K562 (cell line): Measurements from ENCODE around the gene FBXO21. TPM values are rescaled to one million over a fixed set of nuclear protein-coding genes. Genes with fewer than 3 reads are reported as not detected.

ENCODE experiments used
- BRF1 ChIP-seq: IDR thresholded peaks from 3 replicates; pipeline ENCODE4 v1.6.1; 2011; ENCODE audit warnings: borderline replicate concordance, mild to moderate bottlenecking; ENCODE audit not compliant: insufficient read length; ENCODE audit errors: extremely low read depth
- MED1 ChIP-seq: sonication (generic); formaldehyde crosslinking; IDR thresholded peaks from 2 replicates; pipeline ENCODE4 v1.8.1; 2023; ENCODE audit warnings: missing genetic modification reagents, borderline replicate concordance
- RB1 ChIP-seq: fragments of 450-650 bp; IDR thresholded peaks from 2 replicates; pipeline ENCODE4 v1.6.1; 2017; ENCODE audit warnings: low read depth, mild to moderate bottlenecking
- ZEB2 ChIP-seq: fragments of 450-650 bp; IDR thresholded peaks from 2 replicates; pipeline ENCODE4 v1.6.1; 2016
- ZNF134 ChIP-seq: fragments of 250-450 bp; sonication (Bioruptor Pico); conservative IDR thresholded peaks from 2 replicates; pipeline ENCODE4 v1.4.0; 2020
- polyA plus RNA-seq, 8 experiments: library from polyadenylated mRNA; depleted of rRNA in 4 of 8; stranded (reverse) in 5 of 8; unstranded in 3 of 8; fragments of >200 nt; fragmentation: Nextera tagmentation in 2 of 8; fragmentation: Illumina TruSeq in 1 of 8; extraction: Ambion mirVana in 2 of 8; extraction: Trizol in 1 of 8; gene quantifications; 2 replicates each; pipeline versions ENCODE4 v1.2.1 to v1.2.3, GENCODE V29; 2011 to 2014; ENCODE audit warnings: inconsistent platforms in 1 of 8, missing spikeins in 1 of 8
- total RNA-seq, 7 experiments: library from RNA; depleted of rRNA in 6 of 7; stranded (reverse); fragments of >200 nt in 6 of 7; fragmentation: Illumina TruSeq in 2 of 7; extraction: Trizol in 2 of 7; gene quantifications; 2 replicates each; pipeline versions ENCODE4 v1.2.1 to v1.2.3, GENCODE V29; 2011 to 2021; ENCODE audit warnings: low replicate concordance in 1 of 7
- TF ChIP-seq, protein P1 (sequence below), 2 experiments: fragments of 450-650 bp; formaldehyde crosslinking in 1 of 2; IDR thresholded peaks; 2 replicates each; pipeline versions ENCODE4 v1.4.0 to v1.6.1; 2014 to 2020; ENCODE audit warnings: mild to moderate bottlenecking in 2 of 2, borderline replicate concordance in 1 of 2, low read depth in 1 of 2
- TF ChIP-seq, protein P2 (sequence below): fragments of 250-450 bp; sonication (Bioruptor Pico); IDR thresholded peaks from 2 replicates; pipeline ENCODE4 v1.5.0; 2021
- TF ChIP-seq, protein P3 (sequence below): IDR thresholded peaks from 2 replicates; pipeline ENCODE4 v1.6.1; 2011; ENCODE audit warnings: borderline replicate concordance, low read depth, mild to moderate bottlenecking, moderate library complexity, low read length; ENCODE audit not compliant: insufficient read depth, poor library complexity, severe bottlenecking
- TF ChIP-seq, protein P4 (sequence below): fragments of 200-400 bp; formaldehyde crosslinking; IDR thresholded peaks from 2 replicates; pipeline ENCODE4 v1.6.1; 2017; ENCODE audit warnings: mild to moderate bottlenecking, low read depth, low read length, moderate library complexity
- TF ChIP-seq, protein P5 (sequence below): IDR thresholded peaks from 3 replicates; pipeline ENCODE4 v1.6.1; 2011; ENCODE audit warnings: borderline replicate concordance, mild to moderate bottlenecking; ENCODE audit not compliant: insufficient read length, insufficient read depth

FBXO21 gene
- total and polyA plus RNA-seq, 9 of the 15 experiments (the other 6 are each of a cell fraction or from before 2014, with no cell fraction given), result 3.0 to 50.9 (median 9.1) TPM

DNA sequence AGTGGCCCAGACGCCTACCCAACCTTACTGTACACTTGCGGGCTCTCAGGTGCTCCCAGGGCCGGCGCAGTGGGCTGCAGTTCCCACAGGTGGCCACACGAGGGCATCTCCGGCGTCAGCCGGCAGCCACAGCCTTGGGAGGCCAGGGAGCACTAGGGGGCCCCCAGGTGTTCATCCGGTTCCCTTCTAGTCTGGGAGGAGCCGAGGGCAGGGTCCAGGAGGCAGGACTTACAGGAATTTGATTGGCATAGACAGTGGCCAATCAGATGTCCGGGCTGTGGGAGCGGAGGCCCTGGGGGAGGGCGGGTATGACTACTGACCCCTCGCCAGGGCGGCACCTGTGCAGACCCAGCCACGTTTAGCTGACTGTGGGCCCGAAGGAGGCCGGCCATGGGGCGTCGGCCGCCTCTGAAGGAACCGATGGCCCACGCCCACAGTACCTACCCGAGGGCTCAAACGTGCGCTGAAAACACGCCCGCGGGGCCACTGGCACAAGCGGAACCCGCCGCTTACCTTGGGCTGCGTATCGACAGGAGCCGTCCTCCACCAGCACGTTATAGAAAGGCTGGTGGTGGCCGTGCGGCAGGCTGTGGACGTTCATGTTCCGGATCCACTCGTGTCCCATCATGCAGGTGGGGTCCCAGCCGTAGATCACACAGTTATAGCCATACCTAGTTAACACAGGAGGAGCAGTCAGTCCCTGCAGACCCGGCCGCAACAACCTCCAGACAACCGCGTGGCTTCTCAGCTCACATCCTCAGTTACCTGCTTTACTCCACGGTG, 34.8 kb downstream of the FBXO21 start (continued):
- TF ChIP-seq, protein P1, sequence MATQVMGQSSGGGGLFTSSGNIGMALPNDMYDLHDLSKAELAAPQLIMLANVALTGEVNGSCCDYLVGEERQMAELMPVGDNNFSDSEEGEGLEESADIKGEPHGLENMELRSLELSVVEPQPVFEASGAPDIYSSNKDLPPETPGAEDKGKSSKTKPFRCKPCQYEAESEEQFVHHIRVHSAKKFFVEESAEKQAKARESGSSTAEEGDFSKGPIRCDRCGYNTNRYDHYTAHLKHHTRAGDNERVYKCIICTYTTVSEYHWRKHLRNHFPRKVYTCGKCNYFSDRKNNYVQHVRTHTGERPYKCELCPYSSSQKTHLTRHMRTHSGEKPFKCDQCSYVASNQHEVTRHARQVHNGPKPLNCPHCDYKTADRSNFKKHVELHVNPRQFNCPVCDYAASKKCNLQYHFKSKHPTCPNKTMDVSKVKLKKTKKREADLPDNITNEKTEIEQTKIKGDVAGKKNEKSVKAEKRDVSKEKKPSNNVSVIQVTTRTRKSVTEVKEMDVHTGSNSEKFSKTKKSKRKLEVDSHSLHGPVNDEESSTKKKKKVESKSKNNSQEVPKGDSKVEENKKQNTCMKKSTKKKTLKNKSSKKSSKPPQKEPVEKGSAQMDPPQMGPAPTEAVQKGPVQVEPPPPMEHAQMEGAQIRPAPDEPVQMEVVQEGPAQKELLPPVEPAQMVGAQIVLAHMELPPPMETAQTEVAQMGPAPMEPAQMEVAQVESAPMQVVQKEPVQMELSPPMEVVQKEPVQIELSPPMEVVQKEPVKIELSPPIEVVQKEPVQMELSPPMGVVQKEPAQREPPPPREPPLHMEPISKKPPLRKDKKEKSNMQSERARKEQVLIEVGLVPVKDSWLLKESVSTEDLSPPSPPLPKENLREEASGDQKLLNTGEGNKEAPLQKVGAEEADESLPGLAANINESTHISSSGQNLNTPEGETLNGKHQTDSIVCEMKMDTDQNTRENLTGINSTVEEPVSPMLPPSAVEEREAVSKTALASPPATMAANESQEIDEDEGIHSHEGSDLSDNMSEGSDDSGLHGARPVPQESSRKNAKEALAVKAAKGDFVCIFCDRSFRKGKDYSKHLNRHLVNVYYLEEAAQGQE (IDR thresholded peaks at IDR 0.05; ENCODE audit: borderline replicate concordance), result peak; percentile 38; the same call in 1 of the 2 replicates
- TF ChIP-seq, protein P1 (CRISPR knock-in tag; IDR thresholded peaks at IDR 0.05; ENCODE audit: low read depth), result no peak
- TF ChIP-seq, protein P2, sequence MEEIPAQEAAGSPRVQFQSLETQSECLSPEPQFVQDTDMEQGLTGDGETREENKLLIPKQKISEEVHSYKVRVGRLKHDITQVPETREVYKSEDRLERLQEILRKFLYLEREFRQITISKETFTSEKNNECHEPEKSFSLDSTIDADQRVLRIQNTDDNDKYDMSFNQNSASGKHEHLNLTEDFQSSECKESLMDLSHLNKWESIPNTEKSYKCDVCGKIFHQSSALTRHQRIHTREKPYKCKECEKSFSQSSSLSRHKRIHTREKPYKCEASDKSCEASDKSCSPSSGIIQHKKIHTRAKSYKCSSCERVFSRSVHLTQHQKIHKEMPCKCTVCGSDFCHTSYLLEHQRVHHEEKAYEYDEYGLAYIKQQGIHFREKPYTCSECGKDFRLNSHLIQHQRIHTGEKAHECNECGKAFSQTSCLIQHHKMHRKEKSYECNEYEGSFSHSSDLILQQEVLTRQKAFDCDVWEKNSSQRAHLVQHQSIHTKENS, result no peak
- TF ChIP-seq, protein P3, sequence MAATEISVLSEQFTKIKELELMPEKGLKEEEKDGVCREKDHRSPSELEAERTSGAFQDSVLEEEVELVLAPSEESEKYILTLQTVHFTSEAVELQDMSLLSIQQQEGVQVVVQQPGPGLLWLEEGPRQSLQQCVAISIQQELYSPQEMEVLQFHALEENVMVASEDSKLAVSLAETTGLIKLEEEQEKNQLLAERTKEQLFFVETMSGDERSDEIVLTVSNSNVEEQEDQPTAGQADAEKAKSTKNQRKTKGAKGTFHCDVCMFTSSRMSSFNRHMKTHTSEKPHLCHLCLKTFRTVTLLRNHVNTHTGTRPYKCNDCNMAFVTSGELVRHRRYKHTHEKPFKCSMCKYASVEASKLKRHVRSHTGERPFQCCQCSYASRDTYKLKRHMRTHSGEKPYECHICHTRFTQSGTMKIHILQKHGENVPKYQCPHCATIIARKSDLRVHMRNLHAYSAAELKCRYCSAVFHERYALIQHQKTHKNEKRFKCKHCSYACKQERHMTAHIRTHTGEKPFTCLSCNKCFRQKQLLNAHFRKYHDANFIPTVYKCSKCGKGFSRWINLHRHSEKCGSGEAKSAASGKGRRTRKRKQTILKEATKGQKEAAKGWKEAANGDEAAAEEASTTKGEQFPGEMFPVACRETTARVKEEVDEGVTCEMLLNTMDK, result peak; percentile 81
- TF ChIP-seq, protein P4, sequence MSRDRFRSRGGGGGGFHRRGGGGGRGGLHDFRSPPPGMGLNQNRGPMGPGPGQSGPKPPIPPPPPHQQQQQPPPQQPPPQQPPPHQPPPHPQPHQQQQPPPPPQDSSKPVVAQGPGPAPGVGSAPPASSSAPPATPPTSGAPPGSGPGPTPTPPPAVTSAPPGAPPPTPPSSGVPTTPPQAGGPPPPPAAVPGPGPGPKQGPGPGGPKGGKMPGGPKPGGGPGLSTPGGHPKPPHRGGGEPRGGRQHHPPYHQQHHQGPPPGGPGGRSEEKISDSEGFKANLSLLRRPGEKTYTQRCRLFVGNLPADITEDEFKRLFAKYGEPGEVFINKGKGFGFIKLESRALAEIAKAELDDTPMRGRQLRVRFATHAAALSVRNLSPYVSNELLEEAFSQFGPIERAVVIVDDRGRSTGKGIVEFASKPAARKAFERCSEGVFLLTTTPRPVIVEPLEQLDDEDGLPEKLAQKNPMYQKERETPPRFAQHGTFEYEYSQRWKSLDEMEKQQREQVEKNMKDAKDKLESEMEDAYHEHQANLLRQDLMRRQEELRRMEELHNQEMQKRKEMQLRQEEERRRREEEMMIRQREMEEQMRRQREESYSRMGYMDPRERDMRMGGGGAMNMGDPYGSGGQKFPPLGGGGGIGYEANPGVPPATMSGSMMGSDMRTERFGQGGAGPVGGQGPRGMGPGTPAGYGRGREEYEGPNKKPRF, result no peak
- TF ChIP-seq RB1, result peak; percentile 52; the same call in 1 of the 2 replicates
- TF ChIP-seq MED1 (CRISPR knock-in tag), result no peak
- TF ChIP-seq, protein P5, sequence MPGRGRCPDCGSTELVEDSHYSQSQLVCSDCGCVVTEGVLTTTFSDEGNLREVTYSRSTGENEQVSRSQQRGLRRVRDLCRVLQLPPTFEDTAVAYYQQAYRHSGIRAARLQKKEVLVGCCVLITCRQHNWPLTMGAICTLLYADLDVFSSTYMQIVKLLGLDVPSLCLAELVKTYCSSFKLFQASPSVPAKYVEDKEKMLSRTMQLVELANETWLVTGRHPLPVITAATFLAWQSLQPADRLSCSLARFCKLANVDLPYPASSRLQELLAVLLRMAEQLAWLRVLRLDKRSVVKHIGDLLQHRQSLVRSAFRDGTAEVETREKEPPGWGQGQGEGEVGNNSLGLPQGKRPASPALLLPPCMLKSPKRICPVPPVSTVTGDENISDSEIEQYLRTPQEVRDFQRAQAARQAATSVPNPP, result no peak
- no peak for TF ChIP-seq ZNF134 (CRISPR knock-in tag)
- no peak for TF ChIP-seq BRF1
- peak; percentile 80 for TF ChIP-seq ZEB2
